Peyer's patch (tissue), 4 donors: Measurements from ENCODE around the gene CPSF7.

Source experiments
- POLR2A ChIP-seq, 2 donors: fragments of 450-650 bp; IDR thresholded peaks; one replicate each; pipeline ENCODE4 v1.5.1; 2017; ENCODE audit warnings: antibody characterized with exemption in 2 of 2, mild to moderate bottlenecking in 2 of 2, moderate library complexity in 2 of 2
- TF ChIP-seq, protein P1 (sequence below), 6 experiments: fragments of 450-650 bp in 4 of 6; fragments of 200-600 bp in 2 of 6; sonication (generic) in 1 of 6; IDR thresholded peaks; one replicate each; pipeline ENCODE4 v1.5.1; 2017 to 2019; ENCODE audit warnings: antibody characterized with exemption in 6 of 6, mild to moderate bottlenecking in 3 of 6, moderate library complexity in 1 of 6

DNA sequence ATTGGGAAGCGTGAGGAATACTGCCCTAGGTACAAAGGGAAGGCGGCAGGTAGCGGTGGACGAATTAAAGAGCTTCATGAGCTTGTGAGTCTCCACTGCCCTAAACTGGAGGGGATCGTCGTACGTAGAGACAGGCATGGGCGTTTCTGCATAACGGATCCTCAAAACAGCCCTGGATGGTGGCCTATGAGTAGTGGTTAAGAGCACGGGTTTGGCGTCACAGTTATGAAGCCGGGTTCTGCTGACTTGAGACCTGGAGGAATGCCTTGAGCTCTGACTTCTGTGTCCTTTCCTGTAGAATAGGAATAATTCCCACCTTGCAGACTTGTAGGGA lies 67.3 kb downstream of the CPSF7 start:
- TF ChIP-seq, protein P1, sequence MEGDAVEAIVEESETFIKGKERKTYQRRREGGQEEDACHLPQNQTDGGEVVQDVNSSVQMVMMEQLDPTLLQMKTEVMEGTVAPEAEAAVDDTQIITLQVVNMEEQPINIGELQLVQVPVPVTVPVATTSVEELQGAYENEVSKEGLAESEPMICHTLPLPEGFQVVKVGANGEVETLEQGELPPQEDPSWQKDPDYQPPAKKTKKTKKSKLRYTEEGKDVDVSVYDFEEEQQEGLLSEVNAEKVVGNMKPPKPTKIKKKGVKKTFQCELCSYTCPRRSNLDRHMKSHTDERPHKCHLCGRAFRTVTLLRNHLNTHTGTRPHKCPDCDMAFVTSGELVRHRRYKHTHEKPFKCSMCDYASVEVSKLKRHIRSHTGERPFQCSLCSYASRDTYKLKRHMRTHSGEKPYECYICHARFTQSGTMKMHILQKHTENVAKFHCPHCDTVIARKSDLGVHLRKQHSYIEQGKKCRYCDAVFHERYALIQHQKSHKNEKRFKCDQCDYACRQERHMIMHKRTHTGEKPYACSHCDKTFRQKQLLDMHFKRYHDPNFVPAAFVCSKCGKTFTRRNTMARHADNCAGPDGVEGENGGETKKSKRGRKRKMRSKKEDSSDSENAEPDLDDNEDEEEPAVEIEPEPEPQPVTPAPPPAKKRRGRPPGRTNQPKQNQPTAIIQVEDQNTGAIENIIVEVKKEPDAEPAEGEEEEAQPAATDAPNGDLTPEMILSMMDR (IDR thresholded peaks at IDR 0.05): no peak
- no peak for TF ChIP-seq POLR2A (IDR thresholded peaks at IDR 0.05)
